Mesendoderm (in vitro differentiated cells): Measurements from ENCODE around the gene NLRP4.
"Not testable (repeated sequence)": the region's sequence is repeated elsewhere in the genome, so short reads cannot be mapped to it uniquely, and the experiment has no call there.

Experiments used
- DNase-seq: peaks from one replicate; pipeline ENCODE4 v3.0.0; 2013
- H2AK5ac ChIP-seq: 2 replicates; pipeline ENCODE4 v1.6.1; 2013; ENCODE audit warnings: low read length, inconsistent platforms
- H2BK120ac ChIP-seq: 2 replicates; pipeline ENCODE4 v1.6.1; 2013; ENCODE audit warnings: low read depth, mild to moderate bottlenecking, low read length, moderate library complexity, mixed read lengths
- H2BK15ac ChIP-seq: replicated peaks from 2 replicates; pipeline ENCODE4 v1.6.1; 2013; ENCODE audit warnings: low read depth, mild to moderate bottlenecking, moderate library complexity
- H2BK5ac ChIP-seq: 2 replicates; pipeline ENCODE4 v1.6.1; 2013; ENCODE audit warnings: low read length, inconsistent platforms
- H3K18ac ChIP-seq: 2 replicates; pipeline ENCODE4 v1.6.1; 2013; ENCODE audit warnings: mild to moderate bottlenecking, low read length, mixed read lengths
- H3K23ac ChIP-seq: one replicate; pipeline ENCODE4 v1.6.1; 2013; ENCODE audit warnings: low read length
- H3K27ac ChIP-seq: 2 replicates; pipeline ENCODE4 v1.5.1; 2013; ENCODE audit warnings: low read depth, mild to moderate bottlenecking, inconsistent platforms, low read length, moderate library complexity
- H3K27me3 ChIP-seq: 2 replicates; pipeline ENCODE4 v1.6.1; 2013; ENCODE audit warnings: low read length, control low read depth, mild to moderate bottlenecking, inconsistent platforms; ENCODE audit not compliant: insufficient read depth, poor library complexity
- H3K36me3 ChIP-seq: 2 replicates; pipeline ENCODE4 v1.6.1; 2013; ENCODE audit warnings: low read length, inconsistent platforms; ENCODE audit not compliant: control insufficient read depth, insufficient read depth
- H3K4ac ChIP-seq: one replicate; pipeline ENCODE4 v1.6.1; 2013; ENCODE audit warnings: low read depth, mild to moderate bottlenecking, low read length, moderate library complexity
- H3K4me1 ChIP-seq: 2 replicates; pipeline ENCODE4 v1.6.1; 2013; ENCODE audit warnings: low read depth, low read length, inconsistent platforms; ENCODE audit not compliant: control insufficient read depth
- H3K4me2 ChIP-seq: 2 replicates; pipeline ENCODE4 v1.6.1; 2013; ENCODE audit warnings: low read length
- H3K4me3 ChIP-seq: 2 replicates; pipeline ENCODE4 v1.5.1; 2013; ENCODE audit warnings: mild to moderate bottlenecking, low read length
- H3K56ac ChIP-seq: one replicate; pipeline ENCODE4 v1.6.1; 2013; ENCODE audit warnings: low read length
- H3K79me1 ChIP-seq: 2 replicates; pipeline ENCODE4 v1.6.1; 2013; ENCODE audit warnings: low read length, inconsistent platforms
- H3K79me2 ChIP-seq: 2 replicates; pipeline ENCODE4 v1.6.1; 2013; ENCODE audit warnings: mild to moderate bottlenecking, low read length; ENCODE audit not compliant: control insufficient read depth, insufficient read depth
- H3K9ac ChIP-seq: 2 replicates; pipeline ENCODE4 v1.6.1; 2013; ENCODE audit warnings: low read length, inconsistent platforms
- H4K5ac ChIP-seq: one replicate; pipeline ENCODE4 v1.6.1; 2013; ENCODE audit warnings: low read length
- H4K8ac ChIP-seq: one replicate; pipeline ENCODE4 v1.6.1; 2013; ENCODE audit warnings: low read depth, mild to moderate bottlenecking, control low read depth, low read length, moderate library complexity
- WGBS: extraction: QIAGEN DNeasy Blood & Tissue Kit; methylation state at CpG from one replicate; pipeline ENCODE4 v1.1.7; 2013; ENCODE audit warnings: low lambda C conversion rate, missing lambda C conversion rate; ENCODE audit not compliant: insufficient coverage; ENCODE audit errors: extremely low coverage; 5-methylcytosine and 5-hydroxymethylcytosine counted together

Gene NLRP4

DNA sequence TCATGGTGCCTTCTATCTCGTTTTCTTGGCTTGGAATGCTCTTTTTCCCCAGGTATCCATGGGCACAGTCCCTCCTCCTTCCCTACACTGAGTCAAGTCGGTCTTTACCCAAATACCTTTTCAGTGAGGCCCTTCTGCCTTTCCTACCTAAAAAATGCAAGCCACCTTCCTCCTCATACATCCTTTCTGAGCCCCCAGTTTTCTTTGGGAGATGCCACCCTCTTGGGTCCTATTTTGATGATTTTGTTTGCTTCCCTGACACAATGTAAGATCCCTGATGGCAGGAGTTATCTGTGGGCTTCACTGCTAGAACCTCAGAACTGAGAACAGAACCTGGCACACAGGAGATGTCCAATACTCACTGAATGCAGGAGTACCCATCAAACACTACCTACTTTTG is 73.5 kb downstream of the NLRP4 start:
- DNase-seq = no peak
- no peak overlapping the region for H3K23ac ChIP-seq
- no peak overlapping the region for H3K4me3 ChIP-seq
- H3K27ac ChIP-seq = no peak overlapping the region
- no peaks in the 10 kb centered on the region for H3K79me2 ChIP-seq
- WGBS = no CpG with 5 or more reads among the region's 2 CpGs
- H2BK120ac ChIP-seq = no peak overlapping the region
- H4K8ac ChIP-seq = no peak overlapping the region
- H3K4me2 ChIP-seq = no peak overlapping the region
- H3K56ac ChIP-seq = no peak overlapping the region
- no peaks in the 10 kb centered on the region for H3K79me1 ChIP-seq
- H3K18ac ChIP-seq = no peak overlapping the region
- no peaks in the 10 kb centered on the region for H3K4me1 ChIP-seq
- H3K36me3 ChIP-seq = no peaks in the 10 kb centered on the region
- H2BK15ac ChIP-seq = no peak overlapping the region
- no peak overlapping the region for H2BK5ac ChIP-seq
- H3K9ac ChIP-seq = no peak overlapping the region
- no peak overlapping the region for H4K5ac ChIP-seq
- H3K4ac ChIP-seq = no peak overlapping the region
- no peak overlapping the region for H2AK5ac ChIP-seq
- H3K27me3 ChIP-seq = no peaks in the 10 kb centered on the region

DNA sequence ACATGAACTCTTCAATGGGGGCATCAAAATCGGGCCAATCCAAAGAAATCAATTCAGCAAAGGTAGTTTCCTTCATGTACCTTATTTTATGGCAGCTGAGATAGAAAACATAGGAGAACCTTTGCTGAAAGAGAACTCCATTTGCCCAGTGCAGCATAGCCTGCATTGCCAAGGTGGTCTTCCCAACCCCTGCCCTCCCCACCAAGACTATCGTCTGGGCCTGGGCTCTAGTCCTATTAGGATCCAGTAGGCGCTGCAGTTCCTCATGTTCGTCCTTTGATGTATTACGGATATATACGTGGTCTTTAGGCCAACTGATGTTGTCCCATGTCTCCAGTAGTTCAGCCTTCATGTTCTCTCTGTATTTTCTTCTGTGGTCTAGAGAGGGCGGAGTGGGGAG is 76.6 kb downstream of the NLRP4 start:
- no peak overlapping the region for H3K23ac ChIP-seq
- no peak overlapping the region for H3K18ac ChIP-seq
- no peak overlapping the region for H3K9ac ChIP-seq
- no peak overlapping the region for H3K27ac ChIP-seq
- no peak overlapping the region for H3K4me2 ChIP-seq
- no peaks in the 10 kb centered on the region for H3K27me3 ChIP-seq
- no peaks in the 10 kb centered on the region for H3K79me1 ChIP-seq
- no peak overlapping the region for H3K56ac ChIP-seq
- no CpG with 5 or more reads among the region's 7 CpGs for WGBS
- H4K8ac ChIP-seq = no peak overlapping the region
- H3K4me3 ChIP-seq = no peak overlapping the region
- no peak overlapping the region for H4K5ac ChIP-seq
- H3K36me3 ChIP-seq = no peaks in the 10 kb centered on the region
- no peaks in the 10 kb centered on the region for H3K4me1 ChIP-seq
- no peaks in the 10 kb centered on the region for H3K79me2 ChIP-seq
- no peak overlapping the region for H2BK15ac ChIP-seq
- H2BK120ac ChIP-seq = no peak overlapping the region
- H3K4ac ChIP-seq = no peak overlapping the region
- no peak for DNase-seq
- H2BK5ac ChIP-seq = no peak overlapping the region
- H2AK5ac ChIP-seq = no peak overlapping the region

DNA sequence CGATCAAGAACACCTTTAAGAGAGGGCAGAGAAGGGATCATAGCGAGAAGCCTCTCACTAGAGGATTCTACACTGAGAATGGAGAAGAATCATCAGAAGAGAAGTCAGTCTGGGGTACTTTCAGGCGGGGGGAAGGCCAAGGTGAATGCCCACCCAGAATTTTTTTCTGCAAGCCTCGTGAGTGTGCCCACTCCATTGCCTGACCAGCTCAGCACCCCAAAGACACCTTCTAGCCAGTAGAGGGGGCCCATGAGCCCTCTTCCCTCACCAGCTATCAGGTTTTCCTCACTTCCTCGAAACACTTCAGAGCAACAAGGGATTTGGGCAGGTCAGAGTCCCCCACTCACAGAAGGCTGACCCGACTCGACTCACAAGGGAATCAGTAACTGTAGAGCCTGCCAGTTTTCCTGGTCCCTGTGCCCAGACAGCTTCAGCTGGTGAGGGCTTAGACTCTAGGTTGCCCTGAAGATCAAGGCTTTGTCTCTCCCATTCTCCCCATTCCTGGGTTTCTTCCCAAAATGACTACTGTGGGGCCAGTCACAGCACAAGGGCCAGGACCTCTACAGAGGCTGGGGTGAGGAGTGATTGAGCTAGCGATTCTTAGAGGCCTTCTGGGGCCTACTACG is 77.4 kb downstream of the NLRP4 start:
- no peak overlapping the region for H2BK15ac ChIP-seq
- H3K27ac ChIP-seq = no peak overlapping the region
- no peak overlapping the region for H3K23ac ChIP-seq
- H2AK5ac ChIP-seq = no peak overlapping the region
- H2BK5ac ChIP-seq = no peak overlapping the region
- WGBS = no CpG with 5 or more reads among the region's 9 CpGs
- no peaks in the 10 kb centered on the region for H3K79me2 ChIP-seq
- H3K9ac ChIP-seq = no peak overlapping the region
- H3K4me1 ChIP-seq = no peaks in the 10 kb centered on the region
- no peak overlapping the region for H3K4ac ChIP-seq
- H3K27me3 ChIP-seq = no peaks in the 10 kb centered on the region
- no peak overlapping the region for H4K8ac ChIP-seq
- H3K36me3 ChIP-seq = no peaks in the 10 kb centered on the region
- no peak overlapping the region for H3K56ac ChIP-seq
- no peak overlapping the region for H3K4me2 ChIP-seq
- H2BK120ac ChIP-seq = no peak overlapping the region
- DNase-seq = no peak
- H4K5ac ChIP-seq = no peak overlapping the region
- no peaks in the 10 kb centered on the region for H3K79me1 ChIP-seq
- no peak overlapping the region for H3K18ac ChIP-seq
- no peak overlapping the region for H3K4me3 ChIP-seq

DNA sequence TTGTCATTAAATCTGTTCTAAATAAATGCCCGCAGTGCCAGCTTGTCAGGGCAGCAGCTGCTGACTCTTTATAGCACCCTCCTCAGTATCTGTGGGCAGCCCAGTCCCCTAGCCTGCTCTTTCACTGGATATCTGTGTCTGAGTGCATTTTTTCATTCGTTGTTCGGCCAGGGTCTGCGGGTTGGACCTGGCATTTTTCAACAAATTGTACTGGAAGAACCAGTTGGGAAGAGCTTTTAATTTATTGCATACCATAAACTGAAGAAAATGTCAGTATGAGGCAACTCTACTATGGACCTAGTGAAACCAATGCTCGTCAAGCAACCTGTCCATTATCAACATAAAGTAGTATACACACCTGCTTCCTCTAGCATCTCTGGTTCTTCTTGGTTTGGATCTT is 87.2 kb downstream of the NLRP4 start:
- Histone ChIP-seq H3K27me3 (no peaks in the 10 kb centered on the region), H2BK120ac (no peak overlapping the region), H2BK5ac (no peak overlapping the region), H3K18ac (no peak overlapping the region), H2AK5ac (no peak overlapping the region), H3K4me3 (no peak overlapping the region), H2BK15ac (no peak overlapping the region), H4K8ac (no peak overlapping the region), H3K4me2 (no peak overlapping the region), H3K4me1 (no peaks in the 10 kb centered on the region), H3K36me3 (no peaks in the 10 kb centered on the region), H3K4ac (no peak overlapping the region), H3K79me2 (no peaks in the 10 kb centered on the region), H3K9ac (no peak overlapping the region), H3K79me1 (no peaks in the 10 kb centered on the region), H4K5ac (no peak overlapping the region), H3K23ac (no peak overlapping the region), H3K27ac (no peak overlapping the region), H3K56ac (no peak overlapping the region)
- WGBS = no CpG with 5 or more reads among the region's 5 CpGs
- DNase-seq = no peak

DNA sequence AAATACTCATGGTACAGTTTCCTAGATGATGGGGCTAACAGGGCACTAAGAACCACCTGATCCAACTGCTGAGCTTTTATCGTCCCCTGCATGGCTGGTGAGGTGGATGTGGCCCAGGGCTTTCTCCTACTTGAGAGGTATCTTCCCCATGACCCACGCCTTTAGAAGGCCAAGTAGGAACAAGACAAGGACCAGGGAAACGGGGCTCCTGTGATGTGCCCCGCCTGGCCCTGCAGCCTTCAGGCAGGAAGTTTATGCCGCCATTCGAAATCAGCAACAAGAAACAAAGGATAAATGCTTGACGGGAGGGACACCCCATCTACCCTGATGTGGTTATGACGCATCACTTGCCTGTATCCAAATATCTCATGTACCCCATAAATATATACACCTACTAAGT is 91.7 kb downstream of the NLRP4 start:
- no peaks in the 10 kb centered on the region for H3K4me1 ChIP-seq
- H3K4ac ChIP-seq = no peak overlapping the region
- no peak overlapping the region for H2BK5ac ChIP-seq
- H3K4me3 ChIP-seq = no peak overlapping the region
- H3K79me2 ChIP-seq = no peaks in the 10 kb centered on the region
- no peak overlapping the region for H2AK5ac ChIP-seq
- DNase-seq = no peak
- no peak overlapping the region for H4K8ac ChIP-seq
- no peaks in the 10 kb centered on the region for H3K27me3 ChIP-seq
- H3K56ac ChIP-seq = no peak overlapping the region
- H2BK120ac ChIP-seq = no peak overlapping the region
- H3K4me2 ChIP-seq = no peak overlapping the region
- no peak overlapping the region for H3K9ac ChIP-seq
- H2BK15ac ChIP-seq = no peak overlapping the region
- no peak overlapping the region for H4K5ac ChIP-seq
- no peaks in the 10 kb centered on the region for H3K36me3 ChIP-seq
- WGBS = no CpG with 5 or more reads among the region's 8 CpGs
- H3K27ac ChIP-seq = no peak overlapping the region
- no peaks in the 10 kb centered on the region for H3K79me1 ChIP-seq
- no peak overlapping the region for H3K23ac ChIP-seq
- H3K18ac ChIP-seq = no peak overlapping the region

DNA sequence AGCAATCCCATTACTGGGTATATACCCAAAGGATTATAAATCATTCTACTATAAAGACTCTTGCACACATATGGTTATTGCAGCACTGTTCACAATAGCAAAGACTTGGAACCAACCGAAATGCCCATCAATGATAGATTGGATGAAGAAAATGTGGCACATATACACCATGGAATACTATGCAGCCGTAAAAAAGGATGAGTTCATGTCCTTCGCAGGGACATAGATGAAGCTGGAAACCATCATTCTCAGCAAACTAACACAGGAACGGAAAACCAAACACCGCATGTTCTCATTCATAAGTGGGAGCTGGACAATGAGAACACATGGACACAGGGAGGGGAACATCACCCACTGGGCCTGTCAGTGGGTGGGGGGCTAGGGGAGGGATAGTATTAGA is 92.9 kb downstream of the NLRP4 start:
- H2BK120ac ChIP-seq, H3K4ac ChIP-seq, H4K5ac ChIP-seq, DNase-seq, H3K36me3 ChIP-seq, H2BK5ac ChIP-seq, H2AK5ac ChIP-seq, H3K18ac ChIP-seq, H3K4me3 ChIP-seq, H2BK15ac ChIP-seq, H3K27me3 ChIP-seq, H3K79me1 ChIP-seq, H3K9ac ChIP-seq, H3K4me2 ChIP-seq, H4K8ac ChIP-seq, H3K27ac ChIP-seq, H3K79me2 ChIP-seq, H3K56ac ChIP-seq, H3K23ac ChIP-seq, H3K4me1 ChIP-seq: not testable (repeated sequence)
- no CpG with 5 or more reads among the region's 5 CpGs for WGBS
